ENCODE data around the gene PCID2.
"Not testable (repeated sequence)": the region's sequence is repeated elsewhere in the genome, so short reads cannot be mapped to it uniquely, and the experiment has no call there.

PCID2 gene

DNA sequence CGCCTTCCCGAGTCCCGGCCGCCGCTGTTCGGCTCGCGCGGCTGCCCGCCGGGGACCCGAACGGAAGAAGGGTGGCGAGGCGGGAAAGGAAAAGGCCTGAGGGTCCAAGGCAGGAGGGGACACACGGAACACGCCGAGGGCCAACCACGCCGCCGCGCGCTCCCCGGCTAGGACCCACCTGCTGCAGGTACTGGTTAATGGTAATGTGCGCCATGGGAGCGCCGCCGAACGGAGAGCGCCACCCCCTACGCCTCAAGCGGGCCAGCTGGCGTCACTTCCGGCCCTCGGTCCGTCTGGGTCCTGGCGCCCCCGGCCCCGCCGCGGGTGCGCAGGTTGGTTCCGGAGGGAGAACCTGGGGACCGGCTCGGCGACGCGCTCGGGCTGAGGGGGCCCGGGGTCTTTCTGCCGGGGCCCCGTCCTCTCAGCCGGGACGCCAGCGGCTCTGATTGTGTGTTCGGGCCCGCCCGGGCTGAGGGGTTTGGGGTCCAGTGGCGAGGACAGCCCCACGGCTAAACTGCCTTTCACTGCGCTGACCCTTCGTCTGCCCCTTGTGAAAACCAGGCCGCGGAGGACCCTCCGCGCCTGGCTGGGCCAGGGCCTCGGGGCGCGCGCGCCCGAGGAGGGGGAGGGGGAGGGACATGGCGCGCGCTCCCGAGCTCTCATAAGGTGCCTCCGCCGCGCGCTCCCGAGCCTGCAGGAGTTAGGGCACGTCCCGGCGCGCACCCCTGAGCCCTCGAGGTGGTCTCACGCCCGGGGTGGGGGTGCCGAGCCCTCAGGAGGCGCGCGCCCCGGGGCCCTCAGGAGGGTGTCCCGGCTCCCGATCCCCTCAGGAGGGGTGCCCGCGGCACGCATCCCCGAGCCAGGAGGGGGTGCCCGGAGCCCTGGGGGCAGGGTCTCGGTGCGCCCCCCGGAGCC, at the start of gene PCID2:
TSS of gene PCID2 (minus strand) at position 249 of the 915 bp plus-strand sequence. CDS start at position 214, 35 bp downstream.
- DNase-seq (ENCODE audit: low read depth in 4 of 4, low spot score in 1 of 4) = peak; percentile 74 to 83 (median 82)

GRCh38 chr13:113257908-113258307, 49.4 kb upstream of the PCID2 start:
- DNase-seq (ENCODE audit: low read depth in 4 of 4, low spot score in 1 of 4) = not testable (repeated sequence)

DNA sequence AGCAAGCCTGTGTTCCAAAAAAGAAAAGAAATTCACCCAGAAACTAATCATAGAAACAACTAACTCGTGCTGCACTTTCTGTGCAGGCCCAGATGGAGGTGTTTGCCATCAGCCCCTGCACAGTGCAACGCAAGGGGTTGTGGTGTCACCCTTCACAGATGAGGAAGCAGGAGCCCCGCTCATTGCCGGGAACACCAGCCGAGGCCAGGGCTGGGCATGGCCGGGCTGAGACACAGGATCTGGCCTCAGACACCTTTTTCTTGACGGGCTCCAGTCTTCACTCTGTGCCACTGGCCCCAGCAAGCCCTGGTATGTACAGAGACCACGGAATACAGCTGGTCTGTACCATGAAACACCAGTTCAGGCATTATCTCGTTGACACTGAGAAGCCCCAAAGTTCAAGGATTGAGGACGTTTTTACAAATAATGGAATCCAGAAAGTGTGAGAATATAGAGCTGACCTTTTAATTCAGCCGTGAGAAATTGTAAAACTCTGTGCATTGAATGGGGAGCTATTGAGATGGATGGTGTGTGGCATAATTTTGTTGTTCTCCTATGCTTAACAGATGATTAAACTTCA, 44.1 kb upstream of the PCID2 start:
- no peak for DNase-seq (ENCODE audit: low read depth in 4 of 4, low spot score in 1 of 4)

DNA sequence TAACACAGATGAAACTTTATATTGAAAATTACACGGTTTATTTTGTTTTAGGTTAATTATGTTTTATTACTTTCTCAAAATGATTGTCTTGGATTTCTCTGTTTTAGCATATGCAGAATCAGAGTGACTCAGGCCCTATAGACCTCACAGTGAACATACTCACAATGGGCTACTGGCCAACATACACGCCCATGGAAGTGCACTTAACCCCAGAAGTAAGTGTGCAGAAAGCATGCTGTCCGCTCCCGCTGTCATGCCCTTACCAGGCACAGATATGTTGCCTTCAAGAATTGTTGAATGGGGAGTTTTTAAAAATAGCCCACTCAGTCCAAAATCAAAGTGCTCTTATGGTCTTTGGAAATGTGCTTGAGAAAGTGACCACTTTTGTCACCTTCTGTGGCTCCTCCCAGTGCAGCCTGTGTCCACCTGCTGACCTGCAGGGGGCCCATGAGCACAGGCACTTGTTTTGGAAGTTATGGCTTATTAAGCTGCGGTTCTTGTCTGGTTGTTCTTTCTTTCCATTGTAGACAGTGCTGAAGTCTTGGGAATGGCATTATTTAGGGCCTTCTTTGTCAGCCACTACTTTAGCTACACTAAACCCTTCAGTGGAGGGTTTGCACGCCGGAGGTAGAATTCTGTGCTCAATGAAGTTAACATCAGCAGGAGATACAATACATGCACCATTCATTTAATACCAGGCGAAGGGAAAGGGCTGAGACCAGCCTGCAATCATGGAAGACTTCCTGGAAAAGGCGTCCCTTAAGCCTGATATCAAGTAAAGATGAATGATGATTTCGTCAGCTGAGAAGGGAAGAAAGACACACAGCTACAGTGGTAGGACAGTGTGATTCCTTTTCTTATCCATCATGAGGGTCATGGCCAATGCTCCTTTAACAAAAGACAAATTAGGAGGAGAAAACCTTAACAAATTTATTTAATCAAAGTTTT, 37.7 kb upstream of the PCID2 start:
- DNase-seq (ENCODE audit: low read depth in 4 of 4, low spot score in 1 of 4) = no peak

DNA sequence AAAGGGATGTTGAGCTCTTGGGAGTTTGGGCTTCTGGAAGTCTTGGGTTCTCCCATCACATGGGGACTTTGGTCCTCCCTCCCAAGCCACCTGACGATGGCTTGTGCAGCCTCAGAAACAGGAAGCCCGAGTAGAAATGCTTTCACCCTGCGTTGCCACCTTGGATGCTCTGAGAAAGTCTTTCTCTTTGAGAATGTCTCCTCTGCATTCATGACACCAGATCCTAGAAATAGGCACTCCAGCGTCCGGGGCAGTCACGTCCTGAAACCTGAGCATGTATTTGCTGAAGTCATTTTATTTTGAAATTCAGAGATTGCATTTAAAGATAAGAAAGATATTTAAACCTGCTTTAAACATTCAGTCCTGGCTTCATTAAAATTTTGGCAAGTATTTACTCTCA, 35.4 kb upstream of the PCID2 start:
- no peak for DNase-seq (ENCODE audit: low read depth in 4 of 4, low spot score in 1 of 4)

DNA sequence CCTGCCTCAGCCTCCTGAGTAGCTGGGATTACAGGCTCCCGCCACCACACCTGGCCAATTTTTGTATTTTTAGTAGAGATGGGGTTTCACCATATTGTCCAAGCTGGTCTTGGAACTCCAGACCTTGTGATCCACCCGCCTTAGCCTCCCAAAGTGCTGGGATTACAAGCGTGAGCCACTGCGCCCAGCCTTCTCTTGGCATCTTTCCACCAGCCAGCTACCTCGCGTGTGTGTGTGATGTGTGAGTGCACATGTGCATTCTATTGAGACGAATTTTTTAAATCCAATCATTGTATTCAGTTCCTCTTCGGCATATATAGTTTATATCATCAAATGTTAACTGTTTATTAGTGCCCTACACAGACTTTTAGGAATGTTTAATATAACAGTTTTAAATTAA, 33.2 kb upstream of the PCID2 start:
- not testable (repeated sequence) for DNase-seq (ENCODE audit: low read depth in 4 of 4, low spot score in 1 of 4)

DNA sequence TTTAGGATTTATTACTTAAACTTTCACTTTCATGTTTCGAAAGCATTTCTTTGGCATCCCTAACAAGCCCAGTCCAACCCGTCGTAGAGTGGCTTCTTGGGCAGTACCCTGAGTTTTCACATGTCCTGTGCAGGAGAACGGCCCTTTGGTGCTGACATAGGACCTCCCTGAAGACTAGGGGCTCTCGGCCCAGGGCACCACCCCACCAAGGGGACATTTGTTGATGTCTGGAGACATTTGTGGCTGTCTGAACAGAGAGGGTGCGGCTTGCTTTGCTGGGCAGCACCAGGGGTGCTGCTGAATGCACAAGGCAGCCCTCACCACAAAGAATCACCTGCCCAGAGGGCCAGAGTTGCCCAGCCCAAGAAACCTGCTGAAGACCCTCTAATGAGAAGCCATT, 31.5 kb upstream of the PCID2 start:
- no peak for DNase-seq (ENCODE audit: low read depth in 4 of 4, low spot score in 1 of 4)

- no peak for DNase-seq (ENCODE audit: low read depth in 4 of 4, low spot score in 1 of 4)
These were observed 30.9 kb upstream of the PCID2 start for GRCh38 chr13:113239357-113239756.

DNA sequence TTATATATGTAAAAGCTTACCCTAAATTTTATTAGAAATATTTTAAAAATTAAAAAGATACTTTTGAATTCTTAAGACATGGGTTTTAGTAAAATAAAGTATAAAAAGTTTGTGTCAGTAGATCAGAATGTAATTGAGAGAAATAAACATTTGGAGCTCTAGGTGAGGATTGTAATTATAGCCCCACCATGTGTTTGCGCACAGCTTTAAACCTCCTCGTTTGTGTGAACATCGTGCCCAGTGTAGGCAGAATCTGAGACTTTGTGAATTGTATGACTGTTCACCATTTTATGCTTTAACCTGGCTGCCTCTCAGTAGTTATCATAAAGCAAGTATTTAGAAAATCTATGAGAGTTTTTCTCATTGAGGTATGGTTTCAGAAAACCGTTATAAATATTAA, 30.1 kb upstream of the PCID2 start:
- no peak for DNase-seq (ENCODE audit: low read depth in 4 of 4, low spot score in 1 of 4)

- DNase-seq (ENCODE audit: low read depth in 4 of 4, low spot score in 1 of 4) = no peak
These were observed 24.6 kb upstream of the PCID2 start for GRCh38 chr13:113233101-113233500.

- no peak for DNase-seq (ENCODE audit: low read depth in 4 of 4, low spot score in 1 of 4)
These were observed 23.9 kb upstream of the PCID2 start for GRCh38 chr13:113232208-113233003.

DNA sequence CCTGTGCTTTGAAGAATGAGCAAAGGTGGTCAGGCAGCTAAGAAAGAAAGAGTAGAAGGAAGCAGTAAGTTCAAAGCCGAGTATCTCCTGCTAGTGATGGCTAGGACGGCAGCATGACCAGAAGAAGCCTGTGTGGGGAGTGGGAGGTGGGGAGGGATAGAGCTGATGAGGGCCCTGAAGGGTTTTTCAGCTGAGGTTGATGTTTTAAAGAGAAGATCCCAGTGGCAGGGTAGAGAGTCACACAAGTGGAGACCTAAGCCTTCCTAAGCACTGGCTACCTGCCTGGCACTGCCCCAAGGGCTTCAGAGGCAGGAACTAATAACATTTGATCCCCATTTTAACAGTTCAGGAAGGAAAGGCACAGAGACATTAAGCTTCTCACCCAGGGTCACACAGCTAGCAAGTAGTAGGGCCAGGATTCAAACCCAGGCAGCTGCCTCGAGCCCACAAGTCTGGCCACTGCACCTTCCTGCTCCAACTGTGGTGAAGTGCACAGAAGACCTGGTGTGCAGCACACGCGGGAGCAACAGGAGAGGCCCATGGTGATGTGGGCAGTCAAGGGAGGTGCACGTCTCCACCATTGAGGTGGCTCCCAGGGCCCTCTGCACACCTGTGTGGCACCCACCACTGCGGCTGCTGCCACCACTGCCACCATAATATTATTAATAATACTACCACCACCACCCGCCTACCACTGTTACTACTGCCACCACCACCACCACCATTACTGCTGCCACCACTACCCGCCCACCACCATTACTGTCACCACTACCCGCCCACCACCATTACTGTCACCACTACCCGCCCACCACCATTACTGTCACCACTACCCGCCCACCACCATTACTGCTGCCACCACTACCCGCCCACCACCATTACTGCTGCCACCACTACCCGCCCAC, 23.1 kb upstream of the PCID2 start:
- peak in 1 of 4 experiments; percentile 7 for DNase-seq (ENCODE audit: low read depth in 4 of 4, low spot score in 1 of 4)

GRCh38 chr13:113229791-113230190, 21.3 kb upstream of the PCID2 start:
- DNase-seq (ENCODE audit: low read depth in 4 of 4, low spot score in 1 of 4) = no peak

DNA sequence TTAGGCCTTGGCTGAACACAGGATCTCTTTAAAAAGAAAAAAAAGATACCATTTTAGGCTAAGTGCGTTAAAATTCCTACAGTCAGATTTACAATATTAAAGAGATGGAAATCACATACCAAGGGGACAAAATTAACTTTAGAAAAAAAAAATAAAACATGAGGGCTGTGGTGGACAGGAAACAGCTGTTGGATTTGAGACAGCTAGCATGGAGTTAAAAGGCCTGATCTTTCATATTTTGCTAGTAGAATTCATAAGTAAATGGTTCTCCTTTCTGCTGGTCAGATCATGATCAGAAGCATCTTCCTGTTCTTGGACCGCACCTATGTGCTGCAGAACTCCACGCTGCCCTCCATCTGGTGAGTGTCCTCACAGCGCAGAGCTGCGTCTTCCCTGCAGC, 20.7 kb upstream of the PCID2 start:
- DNase-seq (ENCODE audit: low read depth in 4 of 4, low spot score in 1 of 4) = no peak

DNA sequence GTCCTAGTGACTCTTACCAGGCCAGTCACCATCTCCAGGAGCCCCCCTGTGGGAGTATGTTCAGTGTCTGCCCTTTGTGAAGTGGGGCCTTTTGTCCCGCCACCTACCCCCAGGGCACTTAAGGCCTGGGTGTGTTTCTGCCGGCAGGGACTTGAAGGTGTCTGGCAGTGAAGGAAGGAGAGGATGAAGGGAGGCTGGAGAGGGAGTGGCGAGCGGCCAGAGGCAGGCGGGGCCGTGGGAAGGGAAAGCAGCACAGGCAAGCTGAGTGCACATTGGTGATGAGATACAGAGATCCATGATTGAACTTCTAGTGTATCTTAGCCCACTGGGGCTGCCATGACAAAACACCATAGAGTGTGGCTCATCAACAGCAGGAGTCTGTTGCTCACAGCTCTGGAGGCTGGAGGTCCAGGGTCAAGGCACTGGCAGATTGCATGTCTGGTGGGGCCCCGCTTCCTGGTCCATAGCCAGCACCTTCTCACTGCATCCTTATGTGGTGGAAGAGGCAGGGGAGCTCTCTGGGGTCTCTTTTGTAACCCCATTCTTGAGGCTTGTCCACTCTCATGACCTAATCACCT, 18.5 kb upstream of the PCID2 start:
- no peak for DNase-seq (ENCODE audit: low read depth in 4 of 4, low spot score in 1 of 4)

- DNase-seq (ENCODE audit: low read depth in 4 of 4, low spot score in 1 of 4) = no peak
These were observed 17.0 kb upstream of the PCID2 start for GRCh38 chr13:113225515-113225914.

DNA sequence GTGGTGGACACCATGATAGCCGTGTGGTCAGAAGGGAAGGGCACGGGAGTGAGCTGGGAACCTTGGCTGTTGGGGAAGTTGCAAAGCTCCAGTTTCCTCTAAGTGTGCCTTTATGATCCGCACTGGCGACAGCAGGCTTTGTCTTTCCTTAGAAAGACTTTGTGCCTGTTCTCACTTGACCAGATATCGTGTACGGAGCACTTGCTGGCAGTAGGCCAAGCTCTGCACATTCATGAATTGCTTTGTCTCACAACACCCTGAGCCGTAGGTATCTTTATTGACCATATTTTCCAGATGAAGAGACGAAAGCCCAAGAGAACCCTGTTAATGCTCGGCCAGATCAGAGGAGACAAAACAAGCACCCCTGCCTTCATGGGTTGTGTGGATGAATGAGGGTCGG, 16.0 kb upstream of the PCID2 start:
- no peak for DNase-seq (ENCODE audit: low read depth in 4 of 4, low spot score in 1 of 4)

DNA sequence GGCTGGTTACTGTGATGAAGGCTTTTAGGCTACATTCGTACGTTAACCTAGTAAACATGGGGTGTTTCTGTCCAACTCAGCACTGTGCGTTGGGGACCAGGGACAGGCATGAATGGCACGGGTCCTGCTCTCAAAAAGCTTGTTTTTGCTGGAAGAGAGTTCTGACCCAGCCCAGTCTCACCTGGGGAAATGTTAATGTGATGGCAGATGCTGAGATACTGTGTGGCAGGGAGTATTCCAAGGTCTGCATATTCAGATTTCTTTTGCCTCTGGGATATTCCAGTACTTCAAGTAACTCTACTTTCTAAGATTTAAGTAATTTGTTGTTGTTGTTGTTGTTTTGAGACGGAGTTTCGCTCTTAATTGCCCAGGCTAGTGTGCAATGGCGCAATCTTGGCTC, 14.6 kb upstream of the PCID2 start:
- no peak for DNase-seq (ENCODE audit: low read depth in 4 of 4, low spot score in 1 of 4)

- no peak for DNase-seq (ENCODE audit: low read depth in 4 of 4, low spot score in 1 of 4)
These were observed 12.4 kb upstream of the PCID2 start for GRCh38 chr13:113220877-113221276.

All from stimulated activated CD4-positive, alpha-beta T cell treated with anti-CD3 and anti-CD28 coated beads, Interleukin-1b, Interleukin-23, amount 100 ng/mL, for 24 hours (primary cell).